Stimulated activated CD4-positive, alpha-beta T cell treated with anti-CD3 and anti-CD28 coated beads, TNF-alpha, amount 100 ng/mL, for 1 hour (primary cell): ENCODE data around the gene MCM5.
A peak's percentile ranks its signal among the peaks of the same experiment; 100 is the strongest.

ENCODE experiments used
- DNase-seq, 3 donors: peaks; one replicate each; pipeline ENCODE4 v3.0.0-alpha.2; 2020; ENCODE audit warnings: low read depth in 3 of 3, low spot score in 1 of 3

The MCM5 gene

GRCh38 chr22:35400501-35400790 lies 506 bp downstream of the MCM5 start:
- no peak for DNase-seq

DNA sequence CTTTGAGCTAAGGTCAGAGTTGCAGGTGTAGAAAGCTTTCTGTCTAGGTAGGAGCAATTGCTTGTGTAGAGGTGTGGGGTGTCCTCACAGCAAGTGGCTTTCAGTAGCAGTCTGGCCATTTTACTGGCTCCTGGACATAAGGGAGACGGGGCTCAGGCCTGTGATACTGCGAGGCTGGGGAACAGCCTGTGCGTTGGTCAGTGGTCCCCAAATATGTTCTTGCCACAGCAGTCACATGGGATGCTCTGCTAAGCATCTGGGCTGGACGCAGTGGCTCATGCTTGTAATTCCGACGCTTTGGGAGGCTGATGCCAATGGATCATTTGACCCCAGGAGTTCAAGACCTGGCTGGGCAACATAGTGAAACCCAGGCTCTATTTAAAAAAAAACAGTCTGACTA lies 1.9 kb downstream of the MCM5 start:
- no peak for DNase-seq

GRCh38 chr22:35403356-35403755 lies 3.4 kb downstream of the MCM5 start:
- no peak for DNase-seq

GRCh38 chr22:35404176-35404575 lies 4.2 kb downstream of the MCM5 start:
- DNase-seq, result no peak

- DNase-seq, result no peak
Measured at GRCh38 chr22:35406443-35406842, 6.5 kb downstream of the MCM5 start.

- DNase-seq, result no peak
Measured at GRCh38 chr22:35407362-35407761, 7.4 kb downstream of the MCM5 start.

- DNase-seq, result no peak
Measured at GRCh38 chr22:35409783-35410662, 10.1 kb downstream of the MCM5 start.

GRCh38 chr22:35410663-35411034 lies 10.7 kb downstream of the MCM5 start:
- no peak for DNase-seq

DNA sequence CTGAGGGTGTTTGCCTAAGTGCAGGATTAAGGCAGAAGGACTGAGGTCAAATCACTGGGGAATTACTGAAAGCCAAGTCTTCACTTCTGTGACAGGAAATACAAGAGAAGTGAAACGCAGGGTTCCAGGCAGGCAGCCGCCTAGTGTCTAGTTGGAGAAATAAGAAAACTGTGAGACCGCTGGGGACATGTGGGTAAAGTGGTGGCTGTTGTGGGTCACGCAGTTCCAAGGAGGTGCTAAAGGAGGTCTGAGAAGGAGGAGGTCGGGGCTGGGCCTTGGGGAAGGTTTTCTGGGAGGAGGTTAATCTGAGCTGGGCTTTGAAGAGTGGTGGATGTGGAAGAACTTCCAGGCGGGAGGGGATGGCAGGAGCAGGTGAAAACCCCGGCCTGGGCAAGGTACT lies 11.2 kb downstream of the MCM5 start:
- DNase-seq, result no peak

DNA sequence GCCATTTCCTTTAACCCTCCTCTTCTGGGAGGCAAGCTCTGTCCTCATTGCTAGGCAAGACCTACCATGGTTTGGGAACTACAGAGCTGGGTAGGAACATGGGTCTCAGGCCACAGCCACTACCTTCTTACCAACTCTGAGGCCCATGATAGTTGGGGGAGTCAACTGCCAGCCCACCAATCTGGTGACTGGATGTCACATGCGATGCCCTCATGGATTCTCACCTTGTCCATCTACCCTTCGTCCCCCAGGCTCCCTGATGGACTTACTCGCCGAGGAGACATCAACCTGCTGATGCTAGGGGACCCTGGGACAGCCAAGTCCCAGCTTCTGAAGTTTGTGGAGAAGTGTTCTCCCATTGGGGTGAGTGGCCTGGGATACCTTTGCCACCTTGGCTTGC lies 13.7 kb downstream of the MCM5 start:
- no peak for DNase-seq

DNA sequence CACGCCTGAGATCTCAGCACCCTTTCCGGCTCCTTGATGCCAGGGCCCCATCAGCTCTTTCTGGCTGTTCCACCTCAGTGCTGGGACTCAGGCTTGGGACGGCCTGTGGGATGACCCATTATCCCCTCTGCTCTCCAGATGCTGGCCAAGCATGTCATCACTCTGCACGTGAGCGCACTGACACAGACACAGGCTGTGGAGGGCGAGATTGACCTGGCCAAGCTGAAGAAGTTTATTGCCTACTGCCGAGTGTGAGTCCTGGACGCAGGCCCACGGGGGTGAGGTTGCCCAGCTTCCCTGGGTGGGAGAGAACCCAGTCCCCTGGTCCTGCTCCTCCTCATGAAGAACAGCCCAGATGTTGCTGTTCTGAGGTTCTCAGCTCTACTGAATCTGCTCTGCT lies 17.7 kb downstream of the MCM5 start:
- no peak for DNase-seq

DNA sequence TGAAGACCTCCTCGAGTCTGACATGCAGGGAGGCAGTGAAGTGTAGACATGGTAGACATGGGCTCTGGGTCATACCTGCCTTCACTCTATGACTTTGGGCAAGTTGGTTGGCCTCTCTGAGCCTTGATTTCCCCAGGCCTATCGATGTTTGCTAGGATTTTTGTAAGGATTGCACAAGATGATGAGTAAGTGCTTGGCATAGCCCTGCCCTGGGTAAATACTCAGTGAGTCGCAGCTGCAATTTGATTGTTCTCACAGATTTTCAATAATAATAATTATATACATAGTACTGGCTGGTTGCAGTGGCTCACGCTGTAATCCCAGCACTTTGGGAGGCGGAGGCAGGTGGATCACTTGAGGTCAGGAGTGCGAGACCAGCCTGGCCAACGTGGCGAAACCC lies 18.1 kb downstream of the MCM5 start:
- no peak for DNase-seq

DNA sequence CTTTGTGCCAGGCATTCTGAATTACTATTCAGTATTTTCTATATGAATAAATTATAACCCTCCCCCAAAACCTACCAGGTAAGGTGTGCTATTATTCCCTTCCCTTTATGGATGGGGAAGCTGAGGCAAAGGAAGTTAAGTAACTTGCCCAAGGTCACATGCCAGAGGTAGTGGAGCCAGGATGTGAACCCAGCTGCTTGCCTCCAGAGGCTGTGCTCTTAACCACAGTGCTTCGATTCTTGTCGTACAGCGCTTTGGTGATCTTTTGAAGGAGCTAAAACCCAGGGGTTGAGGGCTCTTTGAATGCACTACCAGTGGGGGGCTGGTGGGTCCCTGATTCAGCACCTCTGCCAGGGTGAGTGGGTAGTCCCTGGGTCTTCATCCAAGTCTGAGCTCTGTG lies 18.8 kb downstream of the MCM5 start:
- DNase-seq, result no peak

DNA sequence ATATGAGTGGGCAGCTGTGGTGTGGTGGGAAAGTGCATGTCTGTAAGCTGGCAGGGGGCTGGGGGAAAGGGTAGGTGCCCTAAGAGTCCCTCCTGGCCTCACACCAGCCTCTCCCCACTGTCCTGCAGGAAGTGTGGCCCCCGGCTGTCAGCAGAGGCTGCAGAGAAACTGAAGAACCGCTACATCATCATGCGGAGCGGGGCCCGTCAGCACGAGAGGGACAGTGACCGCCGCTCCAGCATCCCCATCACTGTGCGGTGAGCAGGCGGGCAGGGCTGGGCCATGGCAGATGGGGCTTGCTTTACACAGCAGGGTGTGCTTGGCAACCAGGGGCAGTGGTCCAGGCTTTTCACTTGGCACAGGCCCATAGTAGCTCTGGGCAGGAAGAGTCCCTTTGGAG lies 19.8 kb downstream of the MCM5 start:
- DNase-seq, result no peak

DNA sequence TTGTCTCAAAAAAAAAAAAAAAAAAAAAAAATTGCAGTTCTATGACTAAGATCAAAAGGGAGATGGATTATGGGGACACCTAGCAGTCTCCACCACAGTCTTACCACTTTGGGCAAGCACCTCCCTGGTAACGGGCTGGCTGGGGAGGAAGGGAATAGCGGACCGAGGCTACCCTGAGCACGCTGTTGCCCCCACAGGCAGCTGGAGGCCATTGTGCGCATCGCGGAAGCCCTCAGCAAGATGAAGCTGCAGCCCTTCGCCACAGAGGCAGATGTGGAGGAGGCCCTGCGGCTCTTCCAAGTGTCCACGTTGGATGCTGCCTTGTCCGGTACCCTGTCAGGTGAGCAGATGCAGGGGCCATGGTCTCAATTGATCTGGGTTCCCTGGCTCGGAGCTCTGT lies 21.2 kb downstream of the MCM5 start:
- DNase-seq, result no peak

GRCh38 chr22:35422145-35422544 lies 22.2 kb downstream of the MCM5 start:
- DNase-seq, result no peak

- no peak for DNase-seq
Measured at GRCh38 chr22:35422936-35423335, 23.0 kb downstream of the MCM5 start.

- no peak for DNase-seq
Measured at GRCh38 chr22:35424081-35424480, 24.1 kb downstream of the MCM5 start.

DNA sequence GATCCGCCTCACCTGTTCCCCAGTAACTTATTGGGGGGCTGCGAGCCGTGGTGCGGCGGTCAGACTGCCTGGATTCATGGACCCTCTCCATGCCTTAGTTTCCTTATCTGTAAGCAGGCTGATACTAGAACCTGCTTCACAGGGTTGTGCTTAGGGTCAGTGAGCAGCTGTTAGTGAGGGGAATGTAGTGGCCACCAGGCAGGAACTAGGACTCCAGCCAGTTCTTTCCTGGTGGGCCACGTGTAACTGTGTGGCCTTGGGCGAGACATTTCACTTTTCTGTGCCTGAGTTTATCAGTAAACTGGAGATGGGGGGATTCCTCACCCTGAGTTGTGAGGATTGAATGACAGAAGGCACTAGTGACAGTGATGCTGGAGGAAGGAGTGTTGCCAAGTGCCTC lies 24.8 kb downstream of the MCM5 start:
- no peak for DNase-seq

GRCh38 chr22:35425546-35425945 lies 25.6 kb downstream of the MCM5 start:
- DNase-seq, result no peak

GRCh38 chr22:35425971-35426800 lies 26.2 kb downstream of the MCM5 start:
- DNase-seq, result no peak

DNA sequence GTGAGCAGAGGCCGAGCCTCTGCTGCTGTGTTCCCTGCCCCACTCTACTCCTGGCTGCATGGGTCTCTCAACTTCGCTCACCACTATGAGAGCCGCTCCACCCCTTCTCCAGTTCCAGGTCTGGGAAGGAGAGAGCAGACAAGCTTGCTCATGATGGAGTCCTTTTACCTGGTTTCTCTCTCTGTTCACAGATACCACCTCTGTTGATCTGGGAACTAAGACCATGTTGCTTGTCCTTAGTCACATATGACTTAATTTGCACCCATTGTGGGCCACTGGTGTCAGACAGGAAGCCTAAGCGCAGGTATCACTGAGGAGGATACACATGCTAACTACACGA lies 26.8 kb downstream of the MCM5 start:
- no peak for DNase-seq

GRCh38 chr22:35430897-35431322 lies 31.0 kb downstream of the MCM5 start:
- DNase-seq, result peak; percentile 12 to 65 (median 30)
